NB4 (cell line): Measurements from ENCODE around the gene LFNG.

Source experiments
- DNase-seq: peaks from one replicate; pipeline ENCODE4 v3.0.0; 2010; ENCODE audit warnings: low read depth
- H3K4me3 ChIP-seq: one replicate; pipeline ENCODE4 v1.5.1; 2011; ENCODE audit warnings: mild to moderate bottlenecking, low read depth, low read length, moderate library complexity
- MYC ChIP-seq: IDR thresholded peaks from 2 replicates; pipeline ENCODE4 v1.6.1; 2011; ENCODE audit warnings: low read depth, low read length
- POLR2A ChIP-seq: IDR thresholded peaks from 2 replicates; pipeline ENCODE4 v1.6.1; 2011; ENCODE audit warnings: mild to moderate bottlenecking; ENCODE audit not compliant: insufficient read length; ENCODE audit errors: extremely low read depth
- TF ChIP-seq, protein P1 (sequence below): IDR thresholded peaks from 2 replicates; pipeline ENCODE4 v1.6.1; 2011; ENCODE audit warnings: low read depth, low read length
- TF ChIP-seq, protein P2 (sequence below): IDR thresholded peaks from one replicate; pipeline ENCODE4 v1.5.1; 2012; ENCODE audit warnings: low read depth, low read length

LFNG gene

DNA sequence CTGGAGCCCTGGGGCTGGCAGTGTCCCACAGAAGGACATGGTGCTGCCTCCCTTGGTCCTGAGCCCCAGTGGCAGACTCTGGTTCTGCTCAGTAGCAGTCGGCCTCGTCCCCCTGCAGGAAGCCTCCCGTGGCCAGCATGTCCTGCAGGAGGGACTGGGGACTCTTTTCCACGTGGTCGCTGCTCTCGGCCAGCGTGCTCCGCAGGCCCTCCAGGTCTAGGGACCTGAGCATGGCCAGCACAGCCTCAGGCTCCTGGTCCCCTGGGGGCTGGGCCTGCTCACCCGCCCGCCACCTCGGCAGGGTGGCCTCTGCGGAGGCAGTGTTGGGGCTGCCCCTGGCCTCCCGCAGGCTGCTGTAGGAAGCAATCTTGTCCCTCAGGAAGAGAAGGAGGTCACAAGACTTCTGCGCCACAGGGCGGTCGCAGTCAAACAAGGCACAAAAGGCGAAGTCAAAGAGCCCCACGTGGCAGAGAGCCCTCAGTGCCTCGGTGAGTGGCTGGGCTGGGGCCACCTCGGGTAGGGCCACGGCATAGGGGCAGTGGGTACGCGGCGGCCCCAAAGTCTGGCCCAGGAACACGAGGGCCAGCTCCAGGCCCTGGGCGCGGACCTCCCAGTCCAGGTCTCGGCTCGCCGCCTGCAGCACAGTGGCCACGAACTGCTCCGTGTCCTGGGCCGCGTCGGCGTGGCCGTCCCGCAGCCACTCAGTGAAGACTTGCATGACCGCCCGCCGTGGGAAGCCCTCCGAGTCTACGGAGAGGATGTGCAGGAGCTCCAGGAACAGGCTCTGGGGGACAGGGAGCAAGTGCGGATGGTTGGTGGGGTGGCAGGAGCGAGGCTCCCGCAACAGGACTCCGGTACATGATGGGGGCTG, 18.6 kb downstream of the LFNG start:
- no peak for TF ChIP-seq MYC
- TF ChIP-seq, protein P1, sequence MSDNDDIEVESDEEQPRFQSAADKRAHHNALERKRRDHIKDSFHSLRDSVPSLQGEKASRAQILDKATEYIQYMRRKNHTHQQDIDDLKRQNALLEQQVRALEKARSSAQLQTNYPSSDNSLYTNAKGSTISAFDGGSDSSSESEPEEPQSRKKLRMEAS, result no peak
- TF ChIP-seq POLR2A, result no peak
- TF ChIP-seq, protein P2, sequence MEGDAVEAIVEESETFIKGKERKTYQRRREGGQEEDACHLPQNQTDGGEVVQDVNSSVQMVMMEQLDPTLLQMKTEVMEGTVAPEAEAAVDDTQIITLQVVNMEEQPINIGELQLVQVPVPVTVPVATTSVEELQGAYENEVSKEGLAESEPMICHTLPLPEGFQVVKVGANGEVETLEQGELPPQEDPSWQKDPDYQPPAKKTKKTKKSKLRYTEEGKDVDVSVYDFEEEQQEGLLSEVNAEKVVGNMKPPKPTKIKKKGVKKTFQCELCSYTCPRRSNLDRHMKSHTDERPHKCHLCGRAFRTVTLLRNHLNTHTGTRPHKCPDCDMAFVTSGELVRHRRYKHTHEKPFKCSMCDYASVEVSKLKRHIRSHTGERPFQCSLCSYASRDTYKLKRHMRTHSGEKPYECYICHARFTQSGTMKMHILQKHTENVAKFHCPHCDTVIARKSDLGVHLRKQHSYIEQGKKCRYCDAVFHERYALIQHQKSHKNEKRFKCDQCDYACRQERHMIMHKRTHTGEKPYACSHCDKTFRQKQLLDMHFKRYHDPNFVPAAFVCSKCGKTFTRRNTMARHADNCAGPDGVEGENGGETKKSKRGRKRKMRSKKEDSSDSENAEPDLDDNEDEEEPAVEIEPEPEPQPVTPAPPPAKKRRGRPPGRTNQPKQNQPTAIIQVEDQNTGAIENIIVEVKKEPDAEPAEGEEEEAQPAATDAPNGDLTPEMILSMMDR, result no peak
- DNase-seq, result no peak
- no peak overlapping the region for H3K4me3 ChIP-seq

DNA sequence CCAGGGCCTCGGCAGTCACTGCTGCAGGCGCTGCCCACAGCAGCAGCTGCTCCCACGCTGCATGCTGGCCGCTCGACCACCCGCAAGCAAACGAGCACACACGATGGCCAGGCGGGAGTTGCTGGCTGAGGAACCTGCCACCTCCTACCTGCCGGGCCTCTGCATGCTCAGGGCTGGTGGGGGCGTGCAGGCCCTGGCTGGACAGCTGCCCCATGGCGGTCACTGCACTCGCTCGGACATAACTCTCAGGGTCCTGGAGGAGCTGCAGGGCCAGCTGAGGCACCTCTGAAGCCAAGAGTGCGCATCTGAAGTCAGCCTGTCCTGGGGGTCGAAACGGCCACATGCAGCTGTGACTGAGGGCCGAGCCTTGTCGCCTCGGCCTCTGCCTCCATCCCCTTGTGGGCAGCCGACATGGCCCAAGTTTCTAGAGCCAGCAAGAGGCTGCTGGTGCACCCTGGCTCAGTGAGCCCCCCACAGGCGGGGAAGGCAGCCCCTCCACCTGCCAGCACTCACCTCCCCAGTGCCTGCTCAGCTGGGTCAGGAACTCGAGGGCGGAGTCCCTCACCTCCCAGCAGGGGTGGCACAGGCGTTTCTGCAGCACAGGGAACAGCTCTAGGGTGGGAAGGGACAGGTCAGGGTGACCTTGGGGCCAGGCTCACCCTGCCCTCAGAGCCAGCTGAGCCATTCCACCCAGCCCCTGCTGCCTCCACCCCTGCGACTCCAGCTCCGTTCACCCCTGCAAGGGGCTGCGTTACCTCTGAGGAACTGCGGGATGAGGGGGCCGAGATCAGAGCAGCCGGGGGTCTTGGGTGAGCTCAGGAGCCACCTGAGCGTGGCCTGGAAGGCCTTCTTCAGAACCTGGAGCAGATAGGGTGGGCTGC, 19.7 kb downstream of the LFNG start:
- no peak for TF ChIP-seq MYC
- TF ChIP-seq, protein P2, result no peak
- no peak for TF ChIP-seq POLR2A
- TF ChIP-seq, protein P1, result no peak
- peak; percentile 8 for DNase-seq
- H3K4me3 ChIP-seq, result no peak overlapping the region

DNA sequence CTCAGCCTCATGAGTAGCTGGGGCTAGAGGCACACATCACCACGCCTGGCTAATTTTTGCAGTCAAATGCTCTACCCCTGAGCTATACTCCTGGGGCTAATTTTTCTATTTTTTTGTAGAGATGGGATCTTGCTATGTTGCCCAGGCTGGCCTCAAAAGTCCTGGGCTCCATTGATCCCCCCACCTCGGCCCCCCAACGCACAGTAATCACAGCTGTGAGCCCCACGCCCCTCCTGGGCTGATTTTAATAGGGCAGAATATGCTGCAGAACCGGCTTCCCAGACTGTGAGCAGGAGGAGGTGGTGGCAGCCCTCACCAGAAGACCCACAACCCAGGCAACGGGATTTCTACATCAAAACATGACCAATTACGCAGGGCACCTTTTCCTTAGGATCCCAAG, 20.6 kb downstream of the LFNG start:
- DNase-seq, result no peak

DNA sequence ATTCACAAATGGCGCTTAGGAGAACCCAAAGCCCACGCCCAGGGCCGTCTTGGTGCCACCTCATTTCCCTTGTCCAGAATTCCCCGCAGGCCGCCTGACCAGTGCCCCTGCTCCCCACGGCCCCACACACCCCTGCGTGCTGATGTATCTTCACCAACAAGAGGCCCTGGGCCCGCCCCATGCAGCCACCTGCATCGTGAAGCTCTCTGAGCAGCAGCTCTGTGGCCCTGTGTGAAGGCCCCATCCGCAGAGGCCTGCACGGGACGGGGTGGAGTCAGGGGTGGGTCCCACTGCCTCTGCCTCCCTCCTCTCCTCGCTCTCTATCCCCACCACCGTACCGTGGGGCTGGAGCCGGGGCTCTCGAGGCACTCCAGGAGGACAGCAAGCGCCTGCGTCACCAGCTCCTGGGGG, 21.1 kb downstream of the LFNG start:
- DNase-seq, result peak; percentile 8
- TF ChIP-seq, protein P1, result no peak
- no peak for TF ChIP-seq POLR2A
- TF ChIP-seq MYC, result no peak
- TF ChIP-seq, protein P2, result no peak
- H3K4me3 ChIP-seq, result no peak overlapping the region

More for the DNA sequence above, 20.6 kb downstream of the LFNG start:
- H3K4me3 ChIP-seq, result no peak overlapping the region
- TF ChIP-seq, protein P1, result no peak
- TF ChIP-seq, protein P2, result no peak
- TF ChIP-seq POLR2A, result no peak

DNA sequence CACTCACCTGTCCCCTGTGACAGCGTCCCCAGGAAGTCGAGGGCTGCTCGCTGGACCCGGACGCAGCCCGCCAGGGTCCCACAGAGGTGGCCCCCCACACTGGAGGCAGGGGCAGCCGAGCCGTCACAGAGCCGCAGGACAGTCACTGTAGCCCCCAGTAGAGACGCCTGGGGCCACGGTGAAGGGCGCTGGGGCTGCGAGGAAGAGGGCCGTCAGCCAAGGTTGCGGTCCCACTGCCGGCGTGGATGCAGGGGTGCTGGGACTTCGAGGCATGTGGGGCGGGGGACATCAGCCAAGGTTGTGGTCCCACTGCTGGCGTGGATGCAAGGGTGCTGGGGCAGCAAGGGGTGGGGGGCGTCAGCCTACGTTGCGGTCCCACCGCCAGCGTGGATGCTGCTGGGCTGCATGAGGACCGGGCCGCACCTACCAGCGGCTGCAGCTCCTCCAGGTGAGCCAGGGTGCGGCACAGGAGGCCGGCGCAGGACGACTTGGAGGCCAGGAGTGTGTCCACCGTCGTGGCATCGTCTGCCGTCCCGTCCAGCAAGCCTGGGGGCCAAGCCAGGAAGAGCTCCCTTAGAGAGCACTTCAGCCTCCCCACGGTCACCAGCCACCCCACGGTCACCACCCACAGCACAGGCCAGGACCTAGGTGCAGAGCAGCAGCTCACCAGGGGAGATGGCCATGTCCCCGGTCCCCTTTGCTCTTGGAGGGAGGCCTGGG, 21.9 kb downstream of the LFNG start:
- H3K4me3 ChIP-seq, result no peak overlapping the region
- DNase-seq, result no peak
- TF ChIP-seq MYC (no peak), POLR2A (no peak)
- TF ChIP-seq, protein P1, result no peak
- TF ChIP-seq, protein P2, result no peak
